Activated B cell treated with CpG ODN at 0.5 μM for 24 hours (primary cell): ENCODE measurements around the gene ROCK2. TPM values are rescaled to one million over a fixed set of nuclear protein-coding genes. Genes with fewer than 3 reads are reported as not detected.

Experiments used
- ATAC-seq: fragments of 200-7000 bp; cut with Tn5 transposase; one replicate; pipeline ENCODE4 v1.10.0; 2021; ENCODE audit warnings: low read depth, mild to moderate bottlenecking, moderate library complexity
- CTCF ChIA-PET: fragments of 350-600 bp; sonication (Branson Sonifier 250); formaldehyde crosslinking; loops from one replicate; lab custom pipeline; 2021; ENCODE audit warnings: antibody characterized with exemption; lab: Charles Lee
- POLR2A ChIA-PET: fragments of 350-600 bp; sonication (Branson Sonifier 250); formaldehyde crosslinking; loops from one replicate; lab custom pipeline; 2021; ENCODE audit warnings: antibody characterized with exemption; lab: Charles Lee
- DNase-seq: peaks from one replicate; pipeline ENCODE4 v3.0.0; 2022
- H3K27ac Mint-ChIP-seq: one replicate; pipeline ENCODE4 v1.8.0; 2020; ENCODE audit warnings: mixed read lengths
- H3K27me3 Mint-ChIP-seq: one replicate; pipeline ENCODE4 v1.8.0; 2021; ENCODE audit warnings: mixed read lengths
- H3K36me3 Mint-ChIP-seq: one replicate; pipeline ENCODE4 v1.8.0; 2021; ENCODE audit warnings: low read depth, mixed read lengths
- H3K4me1 Mint-ChIP-seq: one replicate; pipeline ENCODE4 v1.8.0; 2021; ENCODE audit warnings: mixed read lengths
- H3K4me3 Mint-ChIP-seq: one replicate; pipeline ENCODE4 v1.8.0; 2020; ENCODE audit warnings: mild to moderate bottlenecking, mixed read lengths
- H3K9me3 Mint-ChIP-seq: one replicate; pipeline ENCODE4 v1.8.0; 2020; ENCODE audit warnings: mixed read lengths
- CTCF ChIP-seq: fragments of 200-600 bp; IDR thresholded peaks from one replicate; pipeline ENCODE4 v1.8.0; 2022; ENCODE audit warnings: antibody characterized with exemption, mild to moderate bottlenecking
- intact Hi-C: fragments of 100-400 bp; cut with micrococcal nuclease; formaldehyde crosslinking; loops from one replicate; pipeline ENCODE4 v1.15.1; 2024
- total RNA-seq: library from RNA; stranded (reverse); gene quantifications from 2 replicates; pipeline ENCODE4 v1.2.3, GENCODE V29; 2022

Gene ROCK2
- total RNA-seq, 1 donor from 2014 or later = 18.8 TPM

GRCh38 chr2:11368059-11368572, 23.7 kb upstream of the ROCK2 start:
- POLR2A ChIA-PET = no interaction called here
- Mint-ChIP-seq H3K27ac (no peak overlapping the region), H3K4me1 (peaks cover 3% of the 10 kb centered on the region), H3K4me3 (no peak overlapping the region), H3K9me3 (no peaks in the 10 kb centered on the region), H3K36me3 (no peaks in the 10 kb centered on the region), H3K27me3 (peaks cover 2% of the 10 kb centered on the region)
- CTCF ChIA-PET = no interaction called here
- ATAC-seq = no peak
- intact Hi-C loops = no loop called here
- no peak for TF ChIP-seq CTCF
- no peak for DNase-seq

GRCh38 chr2:11367170-11367730, 22.8 kb upstream of the ROCK2 start:
- no peaks in the 10 kb centered on the region for H3K4me1 Mint-ChIP-seq
- intact Hi-C loops = no loop called here
- no peak for TF ChIP-seq CTCF
- H3K36me3 Mint-ChIP-seq = no peaks in the 10 kb centered on the region
- CTCF ChIA-PET = no interaction called here
- no peaks in the 10 kb centered on the region for H3K9me3 Mint-ChIP-seq
- DNase-seq (no peak), ATAC-seq (no peak)
- peaks cover 2% of the 10 kb centered on the region for H3K27me3 Mint-ChIP-seq
- no peak overlapping the region for H3K4me3 Mint-ChIP-seq
- H3K27ac Mint-ChIP-seq = no peak overlapping the region
- POLR2A ChIA-PET = no interaction called here

GRCh38 chr2:11366326-11366741, 21.9 kb upstream of the ROCK2 start:
- H3K4me1 Mint-ChIP-seq = no peaks in the 10 kb centered on the region
- ChIA-PET CTCF (no interaction called here), POLR2A (no interaction called here)
- no peak for ATAC-seq
- TF ChIP-seq CTCF = no peak
- no peaks in the 10 kb centered on the region for H3K9me3 Mint-ChIP-seq
- DNase-seq = no peak
- no peak overlapping the region for H3K4me3 Mint-ChIP-seq
- peaks cover 2% of the 10 kb centered on the region for H3K27me3 Mint-ChIP-seq
- intact Hi-C loops = no loop called here
- no peak overlapping the region for H3K27ac Mint-ChIP-seq
- no peaks in the 10 kb centered on the region for H3K36me3 Mint-ChIP-seq

- no peaks in the 10 kb centered on the region for H3K4me1 Mint-ChIP-seq
- ChIA-PET POLR2A (no interaction called here), CTCF (no interaction called here)
- H3K9me3 Mint-ChIP-seq = no peaks in the 10 kb centered on the region
- peaks cover 2% of the 10 kb centered on the region for H3K27me3 Mint-ChIP-seq
- no peak overlapping the region for H3K27ac Mint-ChIP-seq
- H3K4me3 Mint-ChIP-seq = no peak overlapping the region
- TF ChIP-seq CTCF = no peak
- intact Hi-C loops = no loop called here
- ATAC-seq (no peak), DNase-seq (no peak)
- no peaks in the 10 kb centered on the region for H3K36me3 Mint-ChIP-seq
Measured at GRCh38 chr2:11365096-11365879, 20.9 kb upstream of the ROCK2 start.

GRCh38 chr2:11364565-11364887, 20.1 kb upstream of the ROCK2 start:
- H3K27ac Mint-ChIP-seq = no peak overlapping the region
- no peak overlapping the region for H3K4me3 Mint-ChIP-seq
- no peaks in the 10 kb centered on the region for H3K4me1 Mint-ChIP-seq
- H3K27me3 Mint-ChIP-seq = peaks cover 2% of the 10 kb centered on the region
- intact Hi-C loops = no loop called here
- H3K36me3 Mint-ChIP-seq = no peaks in the 10 kb centered on the region
- DNase-seq (no peak), ATAC-seq (no peak)
- CTCF ChIA-PET = no interaction called here
- TF ChIP-seq CTCF = no peak
- POLR2A ChIA-PET = no interaction called here
- H3K9me3 Mint-ChIP-seq = no peaks in the 10 kb centered on the region
